ENCODE data around the gene TTLL5. TPM values are rescaled to one million over a fixed set of nuclear protein-coding genes. Genes with fewer than 3 reads are reported as not detected.
A peak's percentile ranks its signal among the peaks of the same experiment; 100 is the strongest.

Gene TTLL5
- total and polyA plus RNA-seq, 7 donors: 4.6 to 17.2 (median 9.1) TPM

DNA sequence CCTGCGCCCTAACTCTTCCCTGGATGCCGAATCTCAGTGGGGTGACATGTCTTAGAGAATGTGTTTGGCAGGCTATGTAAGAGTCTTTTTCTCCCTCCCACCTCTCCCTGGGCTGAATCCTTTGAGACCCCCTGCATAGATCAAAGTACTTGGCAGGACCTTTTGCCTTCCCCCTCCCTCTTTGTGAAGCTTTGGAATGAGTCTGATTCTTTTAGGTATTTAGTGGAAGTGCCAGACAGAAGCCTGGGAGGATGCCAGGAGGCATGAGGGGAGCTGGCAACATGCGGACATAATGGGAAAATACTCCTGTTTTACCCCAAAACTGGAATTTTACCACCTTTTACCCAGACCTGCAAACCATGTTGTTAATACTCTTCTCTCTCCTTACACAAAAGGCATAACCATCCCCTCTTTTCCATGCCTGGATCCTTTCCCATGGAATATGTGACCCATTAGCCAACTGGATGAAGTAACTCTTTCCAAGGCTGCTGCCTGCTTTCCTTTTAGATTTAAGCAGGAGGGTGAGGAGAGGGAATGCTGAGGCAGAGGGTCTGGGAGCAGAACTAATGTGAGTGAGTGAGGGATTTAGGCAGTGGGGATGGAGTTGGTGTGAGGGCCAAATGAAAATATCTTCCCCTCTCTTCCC, 41.7 kb downstream of the TTLL5 start:
- Histone ChIP-seq H3K36me3 (ENCODE audit: insufficient read depth in 1 of 2, low read depth in 1 of 2) (peaks cover 4 to 34% of the 10 kb centered on the region in 2 donors), H3K27me3 (ENCODE audit: insufficient read depth in 3 of 3, low read length in 2 of 3) (no peaks in the 10 kb centered on the region), H3K4me3 (no peak overlapping the region), H3K4me1 (no peaks in the 10 kb centered on the region), H3K9me3 (no peaks in the 10 kb centered on the region), H3K27ac (no peak overlapping the region)
- no peak for TF ChIP-seq CTCF (IDR thresholded peaks at IDR 0.05)
- no peak for DNase-seq
- intact Hi-C loops (cut with DNase I): loop anchor here in 1 of 2 donors (10.0 kb wide), 3 partner anchors 392 to 682 kb away; no protein-coding TSS in a partner anchor
- 66 to 81% (median 76%) methylated on average over 3 of the region's 3 CpGs for WGBS, 3 donors
- ATAC-seq: no peak

GRCh38 chr14:75703467-75703866, 42.4 kb downstream of the TTLL5 start:
- no peak for DNase-seq
- no peaks in the 10 kb centered on the region for H3K27me3 ChIP-seq (ENCODE audit: insufficient read depth in 3 of 3, low read length in 2 of 3)
- WGBS, 3 donors: 71 to 88% (median 75%) methylated on average over 1 of the region's 1 CpG
- intact Hi-C loops (cut with DNase I): loop anchor here in 1 of 2 donors (10.0 kb wide), 3 partner anchors 391 to 681 kb away; no protein-coding TSS in a partner anchor
- no peak overlapping the region for H3K4me3 ChIP-seq
- H3K9me3 ChIP-seq: no peaks in the 10 kb centered on the region
- peaks cover 4 to 40% of the 10 kb centered on the region in 2 donors for H3K36me3 ChIP-seq (ENCODE audit: insufficient read depth in 1 of 2, low read depth in 1 of 2)
- no peak for TF ChIP-seq CTCF (IDR thresholded peaks at IDR 0.05)
- no peak overlapping the region for H3K27ac ChIP-seq
- no peaks in the 10 kb centered on the region for H3K4me1 ChIP-seq
- no peak for ATAC-seq

- Histone ChIP-seq H3K9me3 (no peaks in the 10 kb centered on the region), H3K4me3 (no peak overlapping the region), H3K27me3 (ENCODE audit: insufficient read depth in 3 of 3, low read length in 2 of 3) (no peaks in the 10 kb centered on the region), H3K4me1 (no peaks in the 10 kb centered on the region), H3K27ac (no peak overlapping the region), H3K36me3 (ENCODE audit: insufficient read depth in 1 of 2, low read depth in 1 of 2) (peaks cover 4 to 29% of the 10 kb centered on the region in 2 donors)
- 93 to 97% (median 96%) methylated on average over 3 of the region's 3 CpGs for WGBS, 3 donors
- no peak for TF ChIP-seq CTCF (IDR thresholded peaks at IDR 0.05)
- ATAC-seq: no peak
- intact Hi-C loops (cut with DNase I): loop anchor here in 1 of 2 donors (10.0 kb wide), 3 partner anchors 390 to 680 kb away; no protein-coding TSS in a partner anchor
- DNase-seq: no peak
Observed at GRCh38 chr14:75705014-75705413, 44.0 kb downstream of the TTLL5 start.

GRCh38 chr14:75709207-75709812, 48.3 kb downstream of the TTLL5 start:
- peak in 3 of 4 donors; percentile 33 to 64 (median 39) for ATAC-seq
- Histone ChIP-seq H3K36me3 (ENCODE audit: insufficient read depth in 1 of 2, low read depth in 1 of 2) (peaks cover 0 to 14% of the 10 kb centered on the region in 2 donors), H3K4me1 (peaks cover 13% of the 10 kb centered on the region), H3K9me3 (no peaks in the 10 kb centered on the region), H3K27ac (no peak overlapping the region), H3K4me3 (no peak overlapping the region), H3K27me3 (ENCODE audit: insufficient read depth in 3 of 3, low read length in 2 of 3) (no peaks in the 10 kb centered on the region)
- intact Hi-C loops (cut with DNase I): loop anchor here in 1 of 2 donors (10.0 kb wide), 3 partner anchors 385 to 675 kb away; no protein-coding TSS in a partner anchor
- 51 to 60% (median 52%) methylated on average over 10 of the region's 10 CpGs for WGBS, 3 donors
- DNase-seq: peak; percentile 65 to 76
- TF ChIP-seq CTCF (IDR thresholded peaks at IDR 0.05): peak; percentile 81
